ENCODE measurements around the gene THSD4. TPM values are rescaled to one million over a fixed set of nuclear protein-coding genes. Genes with fewer than 3 reads are reported as not detected.

Gene THSD4
- total and polyA plus RNA-seq, 2 of the 4 experiments (the other 2 are of a cell fraction): 25.5 to 31.1 TPM

DNA sequence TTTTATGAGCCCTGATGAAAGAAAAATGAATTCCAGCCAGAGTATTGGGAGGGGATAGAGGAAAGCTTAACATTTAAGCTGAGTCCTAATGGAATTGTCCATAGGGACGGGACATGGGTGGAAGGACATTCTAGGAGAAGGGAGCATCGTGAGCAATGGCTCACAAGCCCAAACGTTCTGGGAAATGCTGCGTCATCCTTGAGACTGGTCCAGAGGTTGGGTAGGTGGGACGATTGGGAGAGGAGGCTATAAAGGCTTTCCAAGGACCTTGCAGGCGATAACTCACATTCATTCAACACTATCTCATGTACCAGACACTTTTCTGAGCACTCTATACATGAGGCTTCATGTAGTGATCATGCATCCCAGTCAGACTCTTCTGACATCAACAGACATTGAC is 237.5 kb downstream of the THSD4 start:
- no peaks in the 10 kb centered on the region for H3K27me3 ChIP-seq (ENCODE audit: control insufficient read depth, insufficient read depth, low read length)
- 90% methylated on average over 2 of the region's 6 CpGs; no CpG with 5 or more reads in 1 of the 2 experiments for WGBS, 2 experiments (ENCODE audit: extremely low coverage in 2 of 2, insufficient read length in 1 of 2)
- H2AFZ ChIP-seq (replicated peaks; ENCODE audit: low read length, poor library complexity): no peak overlapping the region
- peaks cover 27% of the 10 kb centered on the region for H3K36me3 ChIP-seq (ENCODE audit: control insufficient read depth, insufficient read depth, low read length)
- no peak overlapping the region for H4K91ac ChIP-seq (ENCODE audit: insufficient read depth, low read depth, low read length)
- H2BK20ac ChIP-seq (ENCODE audit: low read depth, low read length): no peak overlapping the region
- H3K9ac ChIP-seq (ENCODE audit: low read depth, low read length): no peak overlapping the region
- peaks cover 9% of the 10 kb centered on the region for H3K9me1 ChIP-seq (ENCODE audit: insufficient read depth, low read length)
- peaks cover 0 to 7% of the 10 kb centered on the region in 2 experiments; a peak in 1 of 4 replicates for H3K79me1 ChIP-seq (ENCODE audit: low read depth in 1 of 2, low read length in 2 of 2)
- H4K20me1 ChIP-seq (ENCODE audit: insufficient read depth, low read length): no peaks in the 10 kb centered on the region
- peak overlapping the region; percentile 36 for H4K5ac ChIP-seq (ENCODE audit: low read depth, low read length)
- H3K4ac ChIP-seq (ENCODE audit: low read depth, low read length): peak overlapping the region; percentile 6; the same call in 1 of the 2 replicates
- BruUV-seq (replicated peaks): no TSS peak
- no peak overlapping the region for H3K4me3 ChIP-seq (ENCODE audit: insufficient read depth, low read depth, low read length)
- no peaks in the 10 kb centered on the region for H3K9me3 ChIP-seq (ENCODE audit: control insufficient read depth, insufficient read depth, low read length)
- no peak overlapping the region for H3K56ac ChIP-seq (ENCODE audit: extremely low read depth, insufficient read depth, low read length)
- no peak overlapping the region for H2BK5ac ChIP-seq (ENCODE audit: low read depth, low read length, poor library complexity, severe bottlenecking)
- no peak overlapping the region for H2AK9ac ChIP-seq (replicated peaks; ENCODE audit: low read depth, low read length, poor library complexity)
- no peak overlapping the region for H3K4me2 ChIP-seq (ENCODE audit: low read depth, low read length)
- peak overlapping the region; percentile 16; the same call in 1 of the 2 replicates for H3K27ac ChIP-seq (ENCODE audit: insufficient read depth, low read length)
- TF ChIP-seq NFE2L2 (IDR thresholded peaks at IDR 0.05; ENCODE audit: low read depth, low read length): 0 out of 2 replicates have a peak, but pooled peaks have one; percentile 30
- no peak for TF ChIP-seq SMC3 (IDR thresholded peaks at IDR 0.05; ENCODE audit: low read depth, low read length)
- dilution Hi-C loops (cut with HindIII; ENCODE audit: low sequenced_read_pairs, unreplicated experiment) (no loop called here), intact Hi-C loops (cut with micrococcal nuclease) (no loop called here), in situ Hi-C loops (cut with MboI; ENCODE audit: low sequenced_read_pairs) (no loop called here)
- H3K23ac ChIP-seq (ENCODE audit: low read depth, low read length): no peak overlapping the region
- H3K18ac ChIP-seq (ENCODE audit: low read depth, low read length): peak overlapping the region; percentile 64
- ChIA-PET POLR2A (ENCODE audit: unreplicated experiment) (no interaction called here), CTCF (no interaction called here)
- H4K8ac ChIP-seq (ENCODE audit: low read depth in 2 of 2, low read length in 2 of 2): no peak overlapping the region
- H3K14ac ChIP-seq (replicated peaks; ENCODE audit: low read depth, low read length): peak overlapping the region; percentile 16; the same call in 1 of the 2 replicates
- no peak overlapping the region for H2BK15ac ChIP-seq (ENCODE audit: low read depth, low read length)
- H3K4me1 ChIP-seq (ENCODE audit: control insufficient read depth, insufficient read depth, low read length): peaks cover 9% of the 10 kb centered on the region; the same call in 1 of the 2 replicates
- DNase-seq (no peak), ATAC-seq (ENCODE audit: low read depth) (no peak)
- H2BK120ac ChIP-seq (ENCODE audit: low read depth, low read length): no peak overlapping the region
- 0 out of 2 replicates have a peak overlapping the region, but pooled peaks have one; percentile 21 for H2AK5ac ChIP-seq (ENCODE audit: low read depth, low read length)

All from IMR-90 (cell line).